ENCODE measurements around the gene NPTN. TPM values are rescaled to one million over a fixed set of nuclear protein-coding genes. Genes with fewer than 3 reads are reported as not detected.

Gene NPTN
- total and polyA plus RNA-seq, 2 experiments from 2014 or later, result 56.3 to 113 TPM

GRCh38 chr15:73569361-73569760 is 63.8 kb downstream of the NPTN start:
- Mint-ChIP-seq H3K9me3 (no peaks in the 10 kb centered on the region; the same call in 2 of the 3 replicates), H3K36me3 (ENCODE audit: low read depth) (peaks cover 39% of the 10 kb centered on the region), H3K27ac (no peak overlapping the region), H3K27me3 (ENCODE audit: insufficient read depth, low read depth, poor library complexity) (no peaks in the 10 kb centered on the region), H3K4me3 (no peak overlapping the region), H3K4me1 (no peaks in the 10 kb centered on the region)
- ATAC-seq (no peak), DNase-seq (ENCODE audit: low spot score) (no peak)
- Histone ChIP-seq H3K36me3 (ENCODE audit: insufficient read depth) (peaks cover 27% of the 10 kb centered on the region), H3K4me1 (ENCODE audit: insufficient read depth) (no peaks in the 10 kb centered on the region), H3K9me2 (ENCODE audit: insufficient read depth) (no peaks in the 10 kb centered on the region), H3K27me3 (ENCODE audit: insufficient read depth) (no peaks in the 10 kb centered on the region), H3K4me3 (no peak overlapping the region), H3K4me2 (no peak overlapping the region), H4K20me1 (replicated peaks; ENCODE audit: insufficient read depth) (peaks cover 20% of the 10 kb centered on the region), H3F3A (replicated peaks; ENCODE audit: low read depth) (no peaks in the 10 kb centered on the region), H3K27ac (ENCODE audit: low read depth) (no peak overlapping the region), H3K79me2 (replicated peaks; ENCODE audit: insufficient read depth) (no peaks in the 10 kb centered on the region; the same call in 1 of the 2 replicates), H2AFZ (no peak overlapping the region)
- TF ChIP-seq CTCF (conservative IDR thresholded peaks at IDR 0.05; ENCODE audit: low read depth in 2 of 2) (peak in 1 of 2 experiments; percentile 27; a peak in 2 of 4 replicates), ETS1 (IDR thresholded peaks at IDR 0.05) (no peak)

- Histone ChIP-seq H3K4me3 (no peak overlapping the region), H3K4me2 (no peak overlapping the region), H3K36me3 (ENCODE audit: insufficient read depth) (peaks cover 34% of the 10 kb centered on the region), H3K9me2 (ENCODE audit: insufficient read depth) (no peaks in the 10 kb centered on the region), H3F3A (replicated peaks; ENCODE audit: low read depth) (no peaks in the 10 kb centered on the region), H2AFZ (no peak overlapping the region), H3K27ac (ENCODE audit: low read depth) (no peak overlapping the region), H3K79me2 (replicated peaks; ENCODE audit: insufficient read depth) (no peaks in the 10 kb centered on the region; the same call in 1 of the 2 replicates), H4K20me1 (replicated peaks; ENCODE audit: insufficient read depth) (peaks cover 20% of the 10 kb centered on the region), H3K4me1 (ENCODE audit: insufficient read depth) (no peaks in the 10 kb centered on the region), H3K27me3 (ENCODE audit: insufficient read depth) (no peaks in the 10 kb centered on the region)
- H3K4me1 Mint-ChIP-seq, result no peaks in the 10 kb centered on the region
- no peaks in the 10 kb centered on the region for H3K27me3 Mint-ChIP-seq (ENCODE audit: insufficient read depth, low read depth, poor library complexity)
- no peaks in the 10 kb centered on the region; the same call in 2 of the 3 replicates for H3K9me3 Mint-ChIP-seq
- peaks cover 42% of the 10 kb centered on the region for H3K36me3 Mint-ChIP-seq (ENCODE audit: low read depth)
- H3K4me3 Mint-ChIP-seq, result no peak overlapping the region
- DNase-seq (ENCODE audit: low spot score) (no peak), ATAC-seq (no peak)
- peak overlapping the region; percentile 55 for H3K27ac Mint-ChIP-seq
- no peak for TF ChIP-seq NANOG (IDR thresholded peaks at IDR 0.05; ENCODE audit: borderline replicate concordance)
- no peak for TF ChIP-seq STAT1 (IDR thresholded peaks at IDR 0.05; ENCODE audit: unreplicated experiment)
- no peak for TF ChIP-seq EZH2phosphoT487 (IDR thresholded peaks at IDR 0.05; ENCODE audit: unreplicated experiment)
- no peak for TF ChIP-seq CREB1 (CRISPR knock-in tag; IDR thresholded peaks at IDR 0.05; ENCODE audit: low read depth)
- TF ChIP-seq ETS1 (IDR thresholded peaks at IDR 0.05), result no peak
- TF ChIP-seq JUNB (IDR thresholded peaks at IDR 0.05; ENCODE audit: unreplicated experiment), result no peak
- no peak for TF ChIP-seq ZNF462 (CRISPR knock-in tag; IDR thresholded peaks at IDR 0.05)
- no peak for TF ChIP-seq ZNF331 (CRISPR knock-in tag; IDR thresholded peaks at IDR 0.05; ENCODE audit: low read depth)
- TF ChIP-seq POLR2AphosphoS5 (IDR thresholded peaks at IDR 0.05; ENCODE audit: low read depth), result no peak
Observed at GRCh38 chr15:73568564-73569280, 64.5 kb downstream of the NPTN start.

Measured in GM23338 (cell line).